Cardiac muscle cell (in vitro differentiated cells and primary cell): ENCODE measurements around the gene HSPB6. TPM values are rescaled to one million over a fixed set of nuclear protein-coding genes. Genes with fewer than 3 reads are reported as not detected.

Experiments
- DNase-seq, 2 donors: peaks; one replicate each; pipeline versions ENCODE4 v3.0.0 to v3.0.0-alpha.2; 2010 to 2017; ENCODE audit warnings: low read depth in 1 of 2, low spot score in 1 of 2
- H3K27ac ChIP-seq: fragments of 200-600 bp; sonication (generic); 2 replicates; pipeline ENCODE4 v1.5.1; 2016
- H3K27me3 ChIP-seq: fragments of 200-600 bp; sonication (generic); 2 replicates; pipeline ENCODE4 v1.6.0; 2016; ENCODE audit warnings: control low read depth
- H3K36me3 ChIP-seq: fragments of 200-600 bp; sonication (generic); 2 replicates; pipeline ENCODE4 v1.5.1; 2016; ENCODE audit warnings: control low read depth
- H3K4me1 ChIP-seq: fragments of 200-600 bp; sonication (generic); 2 replicates; pipeline ENCODE4 v1.8.1; 2017; ENCODE audit warnings: low read depth, mild to moderate bottlenecking, mixed run types
- H3K4me3 ChIP-seq: fragments of 200-600 bp; sonication (generic); 2 replicates; pipeline ENCODE4 v1.5.1; 2016; ENCODE audit warnings: mild to moderate bottlenecking
- H3K9me3 ChIP-seq: fragments of 200-600 bp; sonication (generic); 2 replicates; pipeline ENCODE4 v1.5.1; 2017; ENCODE audit warnings: low read depth, mild to moderate bottlenecking, control low read depth
- CTCF ChIP-seq: IDR thresholded peaks from 2 replicates; pipeline ENCODE4 v1.5.1; 2012; ENCODE audit warnings: low read depth, mild to moderate bottlenecking, low read length
- polyA plus RNA-seq: library from polyadenylated mRNA; unstranded; fragments of >200 nt; fragmentation: Nextera tagmentation; extraction: Ambion mirVana; gene quantifications from 2 replicates; pipeline ENCODE4 v1.2.1, GENCODE V29; 2016
- total RNA-seq: library from RNA; depleted of rRNA; stranded (reverse); fragments of >200 nt; gene quantifications from 2 replicates; pipeline ENCODE4 v1.2.3, GENCODE V29; 2016

HSPB6 gene
- total and polyA plus RNA-seq, 2 experiments from 2014 or later = 0.51 to 2.6 TPM

- Histone ChIP-seq H3K27ac (peak overlapping the region; percentile 45), H3K9me3 (no peaks in the 10 kb centered on the region), H3K4me3 (peak overlapping the region; percentile 76), H3K36me3 (no peaks in the 10 kb centered on the region), H3K4me1 (no peaks in the 10 kb centered on the region), H3K27me3 (no peaks in the 10 kb centered on the region)
- TF ChIP-seq CTCF = no peak
- DNase-seq = no peak
Measured at GRCh38 chr19:35746087-35746462, 10.8 kb downstream of the HSPB6 start.

GRCh38 chr19:35745328-35746086 is 11.3 kb downstream of the HSPB6 start, which contains the start of the genes PSENEN and U2AF1L4:
TSS of gene PSENEN (plus strand) at chr19:35745651. CDS start at chr19:35745931, 280 bp downstream.
TSS of gene U2AF1L4 (minus strand) at chr19:35745418. CDS start at chr19:35745391, 27 bp downstream.
- peak; percentile 100 for DNase-seq
- no peak for TF ChIP-seq CTCF
- no peaks in the 10 kb centered on the region for H3K27me3 ChIP-seq
- no peaks in the 10 kb centered on the region for H3K9me3 ChIP-seq
- H3K4me3 ChIP-seq = peak within 1 kb of the TSS; percentile 76
- H3K27ac ChIP-seq = peak within 1 kb of the TSS; percentile 98
- H3K36me3 ChIP-seq = no peaks in the 10 kb centered on the region
- no peaks in the 10 kb centered on the region for H3K4me1 ChIP-seq

- TF ChIP-seq CTCF = peak; percentile 64
- H3K27ac ChIP-seq = peak overlapping the region; percentile 98
- H3K36me3 ChIP-seq = no peaks in the 10 kb centered on the region
- no peaks in the 10 kb centered on the region for H3K9me3 ChIP-seq
- H3K4me3 ChIP-seq = peak overlapping the region; percentile 76
- no peaks in the 10 kb centered on the region for H3K27me3 ChIP-seq
- peak; percentile 97 to 99 for DNase-seq
- peaks cover 3% of the 10 kb centered on the region for H3K4me1 ChIP-seq
Measured at GRCh38 chr19:35744430-35745327, 12.2 kb downstream of the HSPB6 start.

- Histone ChIP-seq H3K9me3 (no peaks in the 10 kb centered on the region), H3K36me3 (peaks cover under 1% of the 10 kb centered on the region), H3K4me3 (no peak overlapping the region), H3K4me1 (peaks cover 3% of the 10 kb centered on the region), H3K27ac (no peak overlapping the region), H3K27me3 (no peaks in the 10 kb centered on the region)
- TF ChIP-seq CTCF = no peak
- DNase-seq = no peak
Measured at GRCh38 chr19:35743640-35744429, 13.0 kb downstream of the HSPB6 start.

- Histone ChIP-seq H3K4me3 (peak within 1 kb of the TSS; percentile 45), H3K27ac (peak within 1 kb of the TSS; percentile 92), H3K27me3 (no peaks in the 10 kb centered on the region), H3K36me3 (peaks cover 7% of the 10 kb centered on the region), H3K4me1 (peaks cover 3% of the 10 kb centered on the region), H3K9me3 (no peaks in the 10 kb centered on the region)
- DNase-seq = no peak
- TF ChIP-seq CTCF = no peak
Measured at GRCh38 chr19:35742121-35742724, 14.6 kb downstream of the HSPB6 start, which contains the start of gene IGFLR1. TSS of gene IGFLR1 (minus strand) at chr19:35742452. CDS start at chr19:35741180, 1,272 bp downstream.
